HFF-Myc (cell line): ENCODE measurements around the gene P2RX3.

Experiments used
- DNase-seq: peaks from one replicate; pipeline ENCODE4 v3.0.0-alpha.2; 2011; ENCODE audit warnings: low read depth; ENCODE audit errors: extremely low read depth
- H3K4me3 ChIP-seq: replicated peaks from 2 replicates; pipeline ENCODE4 v1.5.1; 2011; ENCODE audit warnings: low read depth, mild to moderate bottlenecking, control low read depth, low read length
- CTCF ChIP-seq: IDR thresholded peaks from 2 replicates; pipeline ENCODE4 v1.5.1; 2012; ENCODE audit warnings: mild to moderate bottlenecking, low read depth, low read length, control low read depth; ENCODE audit errors: missing control alignments

Gene P2RX3

DNA sequence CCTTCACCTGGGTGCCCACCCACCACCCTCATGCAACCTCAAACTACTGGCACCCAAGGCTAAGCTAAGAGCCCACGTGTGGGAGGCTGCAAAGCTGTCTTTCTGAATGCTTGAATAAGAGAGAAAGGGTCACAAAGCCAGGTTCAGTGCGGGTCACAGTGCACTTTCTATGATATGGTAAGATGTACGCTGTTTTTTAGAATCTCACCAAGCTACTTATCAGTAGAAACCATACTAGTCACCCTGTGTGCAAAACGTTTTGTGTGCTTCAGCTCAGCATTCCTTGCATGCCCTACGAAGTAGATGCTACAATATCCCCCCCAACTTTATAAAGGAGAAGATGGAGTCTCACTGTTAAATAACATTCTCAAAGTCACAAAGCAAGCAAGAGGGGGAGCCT, 14.9 kb downstream of the P2RX3 start:
- TF ChIP-seq CTCF, result no peak
- no peak overlapping the region for H3K4me3 ChIP-seq
- DNase-seq, result no peak

- no peak for TF ChIP-seq CTCF
- no peak for DNase-seq
- no peak overlapping the region for H3K4me3 ChIP-seq
These were observed 15.3 kb downstream of the P2RX3 start for GRCh38 chr11:57353446-57353845.

GRCh38 chr11:57353852-57354251, 15.7 kb downstream of the P2RX3 start:
- no peak for DNase-seq
- H3K4me3 ChIP-seq, result no peak overlapping the region
- no peak for TF ChIP-seq CTCF

GRCh38 chr11:57354699-57355098, 16.5 kb downstream of the P2RX3 start:
- no peak for TF ChIP-seq CTCF
- no peak for DNase-seq
- no peak overlapping the region for H3K4me3 ChIP-seq

- no peak overlapping the region for H3K4me3 ChIP-seq
- no peak for DNase-seq
- TF ChIP-seq CTCF, result no peak
These were observed 18.1 kb downstream of the P2RX3 start for GRCh38 chr11:57356268-57356667.

DNA sequence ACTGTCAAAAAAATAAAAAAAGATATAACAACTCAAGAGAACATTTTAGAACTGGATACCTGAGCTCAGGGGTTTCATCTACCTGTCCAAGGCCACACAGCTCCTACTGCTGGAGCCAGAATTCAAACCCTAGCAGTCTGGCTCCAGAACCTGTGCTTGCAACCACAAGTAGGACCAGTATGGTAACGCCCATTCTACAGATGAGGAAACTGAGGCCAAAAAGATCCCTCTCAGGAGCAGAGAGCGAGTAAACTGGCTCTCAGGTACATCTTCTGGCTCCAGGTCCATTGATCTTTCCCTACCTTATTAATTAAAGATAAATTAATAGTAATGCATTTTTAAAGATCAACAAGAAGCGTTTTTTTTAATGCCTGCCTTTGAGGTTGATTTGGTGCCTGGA, 19.2 kb downstream of the P2RX3 start:
- TF ChIP-seq CTCF, result no peak
- no peak overlapping the region for H3K4me3 ChIP-seq
- no peak for DNase-seq

DNA sequence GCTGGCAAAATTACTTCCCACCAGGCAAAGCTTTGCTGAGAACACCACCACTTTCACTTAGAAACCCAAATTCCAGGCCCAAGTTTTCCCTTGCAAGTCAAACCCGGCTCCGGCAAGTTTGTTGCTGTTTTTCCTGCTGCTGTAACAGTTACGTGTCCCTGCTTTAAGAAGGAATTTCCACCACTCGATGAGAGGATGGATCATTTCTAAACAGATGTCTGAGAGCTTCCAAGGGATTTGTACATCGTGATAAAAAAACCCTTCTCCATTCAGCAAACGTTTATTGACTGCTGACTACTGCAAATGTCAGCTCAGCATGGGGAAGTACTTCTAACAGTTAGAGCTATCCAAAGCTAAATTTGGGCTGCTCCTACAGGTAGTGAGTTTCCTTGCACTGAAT, 19.7 kb downstream of the P2RX3 start:
- no peak for TF ChIP-seq CTCF
- no peak for DNase-seq
- no peak overlapping the region for H3K4me3 ChIP-seq
